CD4-positive, alpha-beta T cell treated with Interleukin-6 at 100 ng/mL for 8 hours (primary cell): Measurements from ENCODE around the gene MRPS27.

Experiments used
- DNase-seq: peaks from one replicate; pipeline ENCODE4 v3.0.0-alpha.2; 2020; ENCODE audit warnings: mixed read lengths, low spot score

MRPS27 gene

GRCh38 chr5:72231991-72232703, 87.9 kb downstream of the MRPS27 start:
- peak; percentile 46 for DNase-seq

- no peak for DNase-seq
Observed at GRCh38 chr5:72228960-72229359, 91.1 kb downstream of the MRPS27 start.

- no peak for DNase-seq
Observed at GRCh38 chr5:72226950-72227349, 93.1 kb downstream of the MRPS27 start.

GRCh38 chr5:72225741-72226140, 94.3 kb downstream of the MRPS27 start:
- DNase-seq = no peak

- no peak for DNase-seq
Observed at GRCh38 chr5:72224946-72225463, 95.0 kb downstream of the MRPS27 start.

- no peak for DNase-seq
Observed at GRCh38 chr5:72223371-72223770, 96.7 kb downstream of the MRPS27 start.

GRCh38 chr5:72222521-72222920, 97.5 kb downstream of the MRPS27 start:
- DNase-seq = no peak

GRCh38 chr5:72221541-72221940, 98.5 kb downstream of the MRPS27 start:
- no peak for DNase-seq

GRCh38 chr5:72221099-72221498, 98.9 kb downstream of the MRPS27 start:
- no peak for DNase-seq

- DNase-seq = no peak
Observed at GRCh38 chr5:72216756-72217155, 103.3 kb downstream of the MRPS27 start.

GRCh38 chr5:72214168-72214567, 105.9 kb downstream of the MRPS27 start:
- DNase-seq = no peak

GRCh38 chr5:72213482-72213881, 106.6 kb downstream of the MRPS27 start:
- no peak for DNase-seq

GRCh38 chr5:72212171-72212570, 107.9 kb downstream of the MRPS27 start:
- DNase-seq = no peak

GRCh38 chr5:72210888-72211678, 109.0 kb downstream of the MRPS27 start:
- no peak for DNase-seq

- no peak for DNase-seq
Observed at GRCh38 chr5:72209147-72210115, 110.6 kb downstream of the MRPS27 start.

- DNase-seq = no peak
Observed at GRCh38 chr5:72208324-72208926, 111.6 kb downstream of the MRPS27 start.

GRCh38 chr5:72206994-72207393, 113.0 kb downstream of the MRPS27 start:
- DNase-seq = no peak

- DNase-seq = no peak
Observed at GRCh38 chr5:72206160-72206559, 113.9 kb downstream of the MRPS27 start.

- no peak for DNase-seq
Observed at GRCh38 chr5:72205431-72206009, 114.5 kb downstream of the MRPS27 start.

- no peak for DNase-seq
Observed at GRCh38 chr5:72204946-72205345, 115.1 kb downstream of the MRPS27 start.

GRCh38 chr5:72203251-72203845, 116.7 kb downstream of the MRPS27 start:
- DNase-seq = no peak
